ENCODE data around the gene DLG2. TPM values are rescaled to one million over a fixed set of nuclear protein-coding genes. Genes with fewer than 3 reads are reported as not detected.

The DLG2 gene
- total and polyA plus RNA-seq, 11 donors: 2.4 to 13.9 (median 7.1) TPM

DNA sequence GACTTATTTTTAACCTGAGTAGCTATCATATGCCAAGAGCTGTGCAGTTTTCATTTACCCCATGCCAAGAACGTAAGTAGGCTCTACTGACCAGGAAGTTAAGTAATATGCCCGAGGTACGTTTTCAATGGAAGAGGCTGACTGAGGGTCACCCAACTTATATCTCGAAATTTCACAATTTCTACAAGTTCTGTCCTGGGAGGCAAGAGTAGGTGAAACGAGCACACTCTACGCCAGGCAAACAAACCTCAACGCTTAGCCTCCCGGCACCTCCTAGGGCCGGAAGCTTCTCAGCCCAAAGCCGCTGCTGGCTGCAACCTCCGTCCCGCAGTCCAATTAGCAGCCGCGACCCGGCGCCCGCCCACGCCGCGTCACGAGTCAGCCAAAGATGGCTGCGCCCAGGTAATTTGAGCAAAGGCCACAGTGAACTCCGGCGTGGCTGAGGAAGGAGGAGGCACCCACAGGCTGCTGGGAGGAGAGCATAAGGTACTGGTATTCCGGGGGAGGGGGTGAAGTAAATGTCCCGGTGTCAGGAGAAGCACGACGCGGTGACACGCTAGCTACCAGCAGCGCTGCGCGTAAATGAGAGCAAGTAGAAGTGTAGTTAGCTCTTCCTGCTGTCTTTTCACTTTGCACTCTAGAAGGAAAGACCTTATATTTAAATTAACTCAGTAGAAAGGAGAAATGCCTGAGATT, 20.6 kb upstream of the DLG2 start, which contains the start of gene TMEM126A:
TSS of gene TMEM126A (plus strand) at position 364 of the 696 bp plus-strand sequence. CDS start 2,289 bp downstream, outside the sequence.
- Histone ChIP-seq H3K4me3 (peak within 1 kb of the TSS; percentile 54 to 90 (median 71)), H3K36me3 (peaks cover 0 to 21% (median 5%) of the 10 kb centered on the region in 9 donors), H3K27ac (peak within 1 kb of the TSS in 11 of 12 donors; percentile 69 to 89 (median 85)), H3K4me1 (peaks cover 0 to 26% (median 18%) of the 10 kb centered on the region in 12 donors), H3K27me3 (no peaks in the 10 kb centered on the region), H3K9me3 (no peaks in the 10 kb centered on the region)
- ATAC-seq (peak; percentile 97 to 99 (median 98)), DNase-seq (peak; percentile 89 to 94 (median 92))
- intact Hi-C loops (cut with DNase I): loop anchor here in 3 of 10 donors (1.0 to 2.0 kb wide), 3 partner anchors 15 to 19 kb away; partner anchors contain the start of gene TMEM126B (in 2 of the 3)
- peak; percentile 14 to 67 for TF ChIP-seq POLR2A (IDR thresholded peaks at IDR 0.05)
- TF ChIP-seq, protein P1, sequence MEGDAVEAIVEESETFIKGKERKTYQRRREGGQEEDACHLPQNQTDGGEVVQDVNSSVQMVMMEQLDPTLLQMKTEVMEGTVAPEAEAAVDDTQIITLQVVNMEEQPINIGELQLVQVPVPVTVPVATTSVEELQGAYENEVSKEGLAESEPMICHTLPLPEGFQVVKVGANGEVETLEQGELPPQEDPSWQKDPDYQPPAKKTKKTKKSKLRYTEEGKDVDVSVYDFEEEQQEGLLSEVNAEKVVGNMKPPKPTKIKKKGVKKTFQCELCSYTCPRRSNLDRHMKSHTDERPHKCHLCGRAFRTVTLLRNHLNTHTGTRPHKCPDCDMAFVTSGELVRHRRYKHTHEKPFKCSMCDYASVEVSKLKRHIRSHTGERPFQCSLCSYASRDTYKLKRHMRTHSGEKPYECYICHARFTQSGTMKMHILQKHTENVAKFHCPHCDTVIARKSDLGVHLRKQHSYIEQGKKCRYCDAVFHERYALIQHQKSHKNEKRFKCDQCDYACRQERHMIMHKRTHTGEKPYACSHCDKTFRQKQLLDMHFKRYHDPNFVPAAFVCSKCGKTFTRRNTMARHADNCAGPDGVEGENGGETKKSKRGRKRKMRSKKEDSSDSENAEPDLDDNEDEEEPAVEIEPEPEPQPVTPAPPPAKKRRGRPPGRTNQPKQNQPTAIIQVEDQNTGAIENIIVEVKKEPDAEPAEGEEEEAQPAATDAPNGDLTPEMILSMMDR (IDR thresholded peaks at IDR 0.05): no peak
- WGBS, 4 donors: 0% methylated on average over 26 to 33 of the region's 33 CpGs

DNA sequence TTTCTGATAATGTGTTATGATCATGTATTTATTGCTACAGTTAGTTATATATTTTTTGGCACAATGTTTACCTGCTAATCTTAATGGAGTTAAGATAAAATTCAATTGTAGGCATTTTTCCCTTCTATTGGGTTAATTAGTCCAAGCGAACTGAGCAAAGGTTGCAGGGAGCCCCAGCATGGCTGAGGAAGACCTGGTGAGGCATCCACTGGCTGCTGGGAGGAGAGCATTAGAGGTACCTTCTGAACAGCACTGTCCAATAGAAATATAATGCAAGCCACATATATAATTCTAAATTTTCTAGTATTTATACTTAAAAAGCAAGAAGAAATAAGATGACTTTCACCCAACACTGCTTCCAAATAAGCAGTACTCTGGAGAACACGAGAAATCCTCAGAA, 19.9 kb upstream of the DLG2 start:
- Histone ChIP-seq H3K4me3 (peak overlapping the region; percentile 54 to 90 (median 71)), H3K27me3 (no peaks in the 10 kb centered on the region), H3K27ac (peak overlapping the region in 11 of 12 donors; percentile 69 to 89 (median 85)), H3K36me3 (peaks cover 0 to 15% (median 5%) of the 10 kb centered on the region in 9 donors), H3K9me3 (no peaks in the 10 kb centered on the region), H3K4me1 (peaks cover 0 to 29% (median 18%) of the 10 kb centered on the region in 12 donors)
- no peak for DNase-seq
- WGBS, 4 donors: 30 to 43% (median 34%) methylated on average over 2 of the region's 2 CpGs
- intact Hi-C loops (cut with DNase I): loop anchor here in 2 of 10 donors (1.0 to 2.0 kb wide), 2 partner anchors 18 to 19 kb away; partner anchors contain the start of gene TMEM126B (in 2 of the 2)
- TF ChIP-seq, protein P1 (IDR thresholded peaks at IDR 0.05): no peak
- no peak for TF ChIP-seq POLR2A (IDR thresholded peaks at IDR 0.05)
- no peak for ATAC-seq

DNA sequence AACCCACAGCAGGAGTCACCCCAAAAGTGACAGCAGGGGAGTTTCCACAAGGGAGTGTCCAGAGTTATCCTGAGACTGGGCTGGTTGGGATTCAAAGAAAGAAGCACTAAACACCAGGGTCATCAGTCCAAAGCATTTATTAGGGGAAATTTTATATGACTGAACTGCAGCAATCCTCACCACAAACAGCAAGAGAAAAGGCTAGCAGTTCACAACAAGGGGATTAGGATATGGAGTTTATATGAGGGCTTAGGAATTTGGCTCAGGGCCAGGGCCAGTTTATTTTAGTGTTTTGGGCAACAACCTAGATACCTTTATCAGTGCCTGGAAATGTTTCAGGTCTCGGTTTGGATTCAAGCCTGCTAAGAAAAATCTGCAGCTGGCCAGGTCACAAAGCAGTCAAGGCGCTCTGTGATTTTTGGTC, 16.1 kb upstream of the DLG2 start:
- DNase-seq: peak in 4 of 5 donors; percentile 37 to 72 (median 66)
- peak overlapping the region in 3 of 12 donors; percentile 8 to 35 (median 17) for H3K4me3 ChIP-seq
- H3K27ac ChIP-seq: peak overlapping the region in 5 of 12 donors; percentile 6 to 49 (median 29)
- H3K9me3 ChIP-seq: no peaks in the 10 kb centered on the region
- TF ChIP-seq POLR2A (IDR thresholded peaks at IDR 0.05): no peak
- TF ChIP-seq, protein P1 (IDR thresholded peaks at IDR 0.05): no peak
- H3K27me3 ChIP-seq: no peaks in the 10 kb centered on the region
- H3K4me1 ChIP-seq: peaks cover 0 to 20% (median 7%) of the 10 kb centered on the region in 12 donors
- H3K36me3 ChIP-seq: peaks cover 0 to 10% (median 0%) of the 10 kb centered on the region in 9 donors
- intact Hi-C loops (cut with DNase I): loop anchor here in 1 of 10 donors (2.0 kb wide), 1 partner anchor 14 kb away; the partner anchor contains the start of gene TMEM126B
- ATAC-seq: peak in 3 of 4 donors; percentile 26 to 37 (median 29)
- WGBS, 4 donors: 8 to 25% (median 18%) methylated on average over 2 of the region's 2 CpGs

DNA sequence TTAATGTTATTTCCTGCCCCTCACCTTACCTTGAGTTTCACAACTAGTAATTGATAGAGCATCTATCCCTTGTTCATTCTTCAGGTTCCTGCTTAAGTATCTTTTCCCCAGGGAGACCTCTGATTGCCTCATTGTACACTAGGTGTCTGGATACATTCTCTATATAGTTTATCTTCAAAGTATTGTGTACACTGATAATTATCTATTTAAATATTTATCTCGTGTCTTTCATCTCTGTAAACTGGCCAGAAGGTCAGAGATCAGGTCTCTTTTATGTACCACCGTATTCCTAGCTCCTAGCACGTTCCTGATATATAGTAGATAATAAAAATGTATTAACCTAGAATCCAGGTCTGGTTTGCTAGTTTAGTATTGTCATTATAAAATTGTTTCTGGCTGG, 7.6 kb upstream of the DLG2 start:
- ATAC-seq (no peak), DNase-seq (no peak)
- Histone ChIP-seq H3K27ac (no peak overlapping the region), H3K4me3 (no peak overlapping the region), H3K9me3 (no peaks in the 10 kb centered on the region), H3K4me1 (peaks cover 0 to 13% (median 3%) of the 10 kb centered on the region in 12 donors), H3K36me3 (peaks cover 0 to 77% (median 45%) of the 10 kb centered on the region in 9 donors), H3K27me3 (no peaks in the 10 kb centered on the region)
- intact Hi-C loops (cut with DNase I): no loop called here
- WGBS, 4 donors: 54 to 86% (median 85%) methylated on average over 3 of the region's 3 CpGs
- TF ChIP-seq POLR2A (IDR thresholded peaks at IDR 0.05): no peak
- TF ChIP-seq, protein P1 (IDR thresholded peaks at IDR 0.05): no peak
